ENCODE measurements around the gene CD74. TPM values are rescaled to one million over a fixed set of nuclear protein-coding genes. Genes with fewer than 3 reads are reported as not detected.
"Not testable (repeated sequence)": the region's sequence is repeated elsewhere in the genome, so short reads cannot be mapped to it uniquely, and the experiment has no call there.

CD74 gene
- 75.3 TPM for polyA plus RNA-seq (ENCODE audit: insufficient read length)

DNA sequence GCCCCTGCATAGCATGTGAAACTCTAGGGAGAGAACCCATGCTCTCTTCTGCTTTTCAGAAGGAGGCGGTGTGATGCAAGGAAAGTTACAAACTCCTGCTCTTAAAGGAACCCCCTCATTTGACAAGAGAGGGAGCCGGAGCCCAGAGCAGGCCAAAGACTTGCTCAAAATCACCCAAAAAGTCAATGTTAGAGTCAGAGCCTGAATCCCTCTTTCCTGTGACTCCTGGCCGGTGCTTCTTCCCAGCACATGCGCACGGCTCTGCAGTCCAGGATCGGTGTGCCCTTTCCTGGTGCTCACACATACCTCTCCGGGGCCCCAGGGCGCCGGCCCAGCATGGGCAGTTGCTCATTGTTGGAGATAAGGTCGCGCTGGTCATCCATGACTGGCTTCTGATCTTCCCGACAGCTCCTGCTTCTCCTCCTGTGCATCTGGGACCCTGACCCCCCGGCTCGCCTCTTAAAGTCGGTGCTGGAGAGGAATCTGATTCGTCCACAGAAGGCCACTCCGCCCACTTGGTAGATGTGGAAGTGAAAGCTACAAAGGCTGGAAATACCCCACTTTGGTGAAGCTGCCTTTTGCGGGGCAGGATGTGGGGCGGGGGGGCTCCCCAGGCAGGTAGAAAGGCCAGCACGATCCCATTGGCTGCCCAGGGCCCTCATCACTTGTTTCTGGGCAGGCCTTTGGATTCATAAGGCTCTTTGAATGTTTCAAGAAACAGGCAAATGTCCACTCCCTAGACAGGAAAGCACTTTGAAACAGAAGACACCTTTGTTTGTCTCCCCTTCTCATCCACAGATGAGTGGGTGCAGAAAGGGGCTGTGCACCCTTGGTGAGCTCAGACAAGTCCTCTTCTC, at the start of gene CD74:
Gene CD74 (minus strand): TSS at position 592 of the 857 bp plus-strand sequence. CDS start 161 bp downstream, at position 431.
- no peak for DNase-seq (ENCODE audit: low read depth)

DNA sequence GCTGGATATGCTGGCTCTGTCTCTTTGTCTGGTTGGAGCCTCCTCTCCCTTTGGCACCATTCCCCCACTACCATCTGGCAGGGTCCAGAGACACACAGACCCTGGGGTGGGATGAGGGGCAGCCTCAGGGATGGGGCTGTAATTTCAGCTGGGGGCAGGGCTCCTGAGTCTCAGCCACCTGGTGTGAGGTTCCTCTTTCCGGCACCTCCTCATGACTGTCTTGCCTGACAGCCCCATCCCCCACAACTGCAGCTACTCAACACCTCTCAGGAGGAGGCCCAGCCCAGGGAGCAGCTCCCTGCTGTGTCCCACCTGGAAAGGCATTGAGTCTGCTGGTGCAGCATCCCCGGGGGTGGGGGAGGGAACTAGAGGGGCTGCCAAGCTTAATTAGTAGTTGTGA, 48.5 kb upstream of the CD74 start:
- no peak for DNase-seq (ENCODE audit: low read depth)

DNA sequence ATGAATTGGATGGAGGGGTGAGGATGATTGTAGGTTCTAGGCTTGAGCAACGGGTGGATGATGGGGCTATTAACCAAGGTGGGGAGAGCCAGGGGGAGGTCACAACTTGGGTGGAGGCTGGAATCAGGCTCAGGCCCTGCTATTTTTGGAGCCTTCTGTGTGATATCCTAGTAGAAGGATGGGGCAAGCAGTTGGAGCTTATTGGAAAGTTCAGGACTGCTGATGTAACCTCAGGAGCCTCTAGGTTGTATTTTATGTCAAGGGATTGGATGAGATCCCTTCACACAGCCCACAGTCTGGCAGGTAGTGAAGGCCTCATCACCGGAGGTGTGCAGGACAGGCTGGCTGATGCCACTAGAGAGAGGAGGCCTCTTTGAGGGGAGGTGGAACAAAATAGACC, 48.1 kb upstream of the CD74 start:
- DNase-seq (ENCODE audit: low read depth), result no peak

DNA sequence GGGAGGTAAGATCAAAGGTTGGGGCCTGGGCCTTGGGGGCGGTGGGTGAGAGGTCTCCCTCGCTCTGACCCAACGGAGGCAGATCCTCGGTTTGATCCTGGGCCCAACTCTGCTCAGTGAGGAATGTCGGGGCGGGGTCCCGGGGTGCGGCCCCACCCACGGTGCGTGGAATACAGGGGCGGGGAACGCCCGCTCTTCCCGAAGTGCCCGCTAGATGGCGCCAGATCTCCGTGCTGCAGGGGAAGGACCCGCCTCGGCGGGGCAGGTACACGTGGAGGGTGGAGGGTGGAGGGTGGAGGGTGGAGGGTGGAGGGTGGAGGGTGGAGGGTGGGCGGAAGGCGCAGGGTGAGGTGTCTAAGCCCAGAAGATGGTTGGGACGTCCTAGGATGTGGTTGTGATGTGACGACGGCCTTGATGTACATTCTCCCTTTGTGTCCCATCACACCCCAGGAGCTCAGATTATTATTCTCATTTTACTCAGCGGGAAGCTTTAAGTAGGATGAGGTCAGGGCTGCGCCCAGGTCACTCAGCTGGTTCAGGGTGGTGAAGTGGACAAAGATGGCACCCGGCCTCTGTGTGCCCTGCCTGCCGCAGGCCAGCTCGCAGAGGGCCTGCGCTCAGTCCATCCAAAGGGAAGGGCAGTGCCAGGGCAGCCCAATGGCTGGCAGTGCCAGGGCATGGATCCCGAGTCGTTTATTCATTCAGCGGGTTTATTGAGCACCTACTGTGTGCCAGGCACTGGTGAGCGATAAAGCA, 46.3 kb upstream of the CD74 start:
- DNase-seq (ENCODE audit: low read depth), result no peak

DNA sequence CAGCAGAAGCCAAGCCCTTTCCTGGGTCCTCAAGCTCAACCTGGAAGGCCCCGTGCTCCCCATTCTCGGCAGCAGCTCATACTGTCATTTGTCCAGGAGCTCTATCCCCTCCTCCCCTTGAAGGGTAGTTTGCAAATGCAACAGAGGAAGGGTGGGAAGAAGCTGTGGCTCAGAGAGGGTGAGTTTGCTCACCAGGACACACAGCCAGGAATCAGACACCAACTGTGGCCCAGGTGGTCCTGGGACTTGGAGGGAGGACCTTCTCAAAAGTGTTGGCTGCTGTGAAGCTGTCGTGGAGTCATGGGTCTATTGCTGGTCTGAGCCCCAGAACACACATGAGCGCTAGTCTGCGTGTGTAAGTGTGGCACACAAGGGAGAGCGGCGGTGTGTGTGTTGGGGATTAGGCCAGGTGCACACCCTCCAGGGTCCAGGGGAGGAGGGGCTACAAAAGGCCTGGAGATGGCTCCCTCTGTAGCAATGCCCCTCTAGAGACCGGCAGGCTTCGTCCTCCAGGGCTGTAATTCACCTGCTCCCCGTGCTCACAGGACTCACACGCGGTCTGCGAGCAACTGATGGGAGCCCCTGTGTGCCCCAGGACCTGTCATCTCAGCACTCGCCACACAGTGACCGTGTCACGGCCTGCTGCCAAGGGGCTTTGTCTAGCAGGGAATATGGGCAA, 45.0 kb upstream of the CD74 start:
- no peak for DNase-seq (ENCODE audit: low read depth)

DNA sequence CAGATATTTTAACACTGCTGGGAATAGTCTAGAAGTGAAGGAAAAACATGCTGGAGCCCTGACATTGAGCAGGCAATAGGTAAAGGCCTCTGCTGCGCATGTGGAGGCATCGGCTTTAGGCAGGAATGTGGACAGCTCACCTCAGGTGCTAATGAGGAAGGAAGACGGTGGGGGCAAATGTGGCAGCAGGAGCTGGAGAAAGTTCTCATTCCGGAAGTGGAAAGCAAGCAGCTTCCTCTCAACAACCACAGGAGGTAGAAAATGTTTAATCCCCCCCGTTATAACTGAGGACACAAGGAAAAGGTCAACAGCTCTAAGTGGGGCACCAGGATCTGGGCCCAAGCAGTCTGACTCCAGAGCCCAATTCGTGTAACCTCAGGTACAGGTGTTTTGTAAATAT, 44.4 kb upstream of the CD74 start:
- no peak for DNase-seq (ENCODE audit: low read depth)

DNA sequence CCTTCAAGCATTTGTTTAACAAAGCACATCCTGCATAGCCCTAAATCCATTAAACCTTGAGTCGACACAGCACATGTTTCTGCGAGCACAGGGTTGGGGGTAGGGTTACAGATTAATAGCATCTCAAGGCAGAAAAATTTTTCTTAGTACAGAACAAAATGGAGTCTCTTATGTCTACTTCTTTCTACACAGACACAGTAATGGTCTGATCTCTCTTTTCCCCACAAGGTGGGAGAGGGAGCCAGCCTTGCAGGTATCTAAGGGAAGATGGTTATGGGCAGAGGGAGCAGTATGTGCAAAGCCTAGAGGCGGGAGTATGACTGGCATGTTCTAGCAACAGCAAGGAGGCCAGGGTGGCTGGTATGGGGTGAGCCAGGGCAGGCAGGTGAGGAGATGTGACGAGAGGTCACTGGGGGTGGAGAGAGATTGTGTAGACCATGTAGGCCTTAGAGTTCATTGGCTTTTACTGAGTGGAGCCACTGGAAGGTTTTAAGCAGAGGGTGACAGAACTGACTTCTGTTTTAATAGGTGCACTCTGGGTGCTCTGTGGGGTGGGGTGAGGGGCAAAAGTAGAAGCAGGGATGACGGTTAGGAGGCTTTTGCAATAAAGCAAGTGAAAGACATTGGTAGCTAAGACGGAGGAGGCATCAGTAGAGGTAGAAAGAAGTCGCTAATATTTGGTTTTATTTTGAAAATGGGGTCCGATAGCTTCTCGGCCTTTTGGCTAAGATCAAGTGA, 42.0 kb upstream of the CD74 start:
- DNase-seq (ENCODE audit: low read depth), result no peak

DNA sequence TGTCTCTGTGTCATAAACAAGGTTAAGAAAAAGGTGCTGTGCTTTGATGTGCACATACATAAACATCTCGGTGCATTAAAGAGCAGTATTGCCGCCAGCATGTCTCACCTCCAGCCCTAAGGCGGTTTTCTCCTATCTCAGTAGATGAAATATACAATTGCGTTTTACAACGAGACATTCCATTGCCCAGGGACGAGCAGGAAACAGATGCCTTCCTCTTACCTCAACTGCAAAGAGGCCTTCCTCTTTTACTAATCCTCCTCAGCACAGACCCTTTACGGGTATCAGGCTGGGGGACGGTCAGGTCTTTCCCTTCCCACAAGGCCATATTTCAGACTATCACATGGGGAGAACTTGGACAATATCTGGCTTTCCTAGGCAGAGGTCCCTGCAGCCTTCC, 41.3 kb upstream of the CD74 start:
- DNase-seq (ENCODE audit: low read depth), result not testable (repeated sequence)

DNA sequence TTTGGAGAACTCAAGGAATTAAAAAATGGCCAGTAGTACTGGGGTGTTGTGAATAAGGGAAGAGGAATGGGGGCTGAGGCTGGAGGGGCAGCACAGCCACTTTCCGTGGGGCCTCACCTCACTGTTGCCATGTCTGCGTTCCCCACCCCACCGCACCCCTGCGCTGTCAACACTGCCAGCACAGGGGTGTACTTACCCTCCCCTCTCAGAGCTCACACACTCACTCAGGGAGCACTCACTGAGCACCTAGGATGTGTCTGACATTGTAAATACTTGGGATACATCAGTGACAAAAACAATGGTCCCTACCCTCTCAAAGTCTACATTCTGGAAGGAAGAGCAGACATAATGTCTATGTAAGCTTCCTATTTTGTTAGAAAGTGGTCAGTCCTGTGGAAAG, 40.2 kb upstream of the CD74 start:
- no peak for DNase-seq (ENCODE audit: low read depth)

DNA sequence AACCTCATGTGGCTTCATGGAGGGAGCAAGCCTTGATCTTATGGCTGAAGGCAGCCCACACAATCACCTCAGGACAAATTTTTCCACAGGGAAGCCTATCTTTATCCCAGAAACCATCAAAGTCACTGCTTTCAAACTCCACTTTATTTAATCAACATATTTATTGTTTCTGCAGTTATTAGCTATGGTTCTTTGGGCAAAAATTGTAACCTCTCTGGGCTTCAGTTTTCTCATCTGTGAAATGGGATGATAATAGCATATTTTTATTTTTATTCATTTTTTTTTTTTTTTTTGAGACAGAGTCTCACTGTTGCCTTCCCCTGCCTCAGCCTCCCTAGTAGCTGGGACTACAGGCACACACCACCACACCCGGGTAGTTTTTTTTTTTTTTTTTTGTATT, 38.9 kb upstream of the CD74 start:
- DNase-seq (ENCODE audit: low read depth), result no peak

DNA sequence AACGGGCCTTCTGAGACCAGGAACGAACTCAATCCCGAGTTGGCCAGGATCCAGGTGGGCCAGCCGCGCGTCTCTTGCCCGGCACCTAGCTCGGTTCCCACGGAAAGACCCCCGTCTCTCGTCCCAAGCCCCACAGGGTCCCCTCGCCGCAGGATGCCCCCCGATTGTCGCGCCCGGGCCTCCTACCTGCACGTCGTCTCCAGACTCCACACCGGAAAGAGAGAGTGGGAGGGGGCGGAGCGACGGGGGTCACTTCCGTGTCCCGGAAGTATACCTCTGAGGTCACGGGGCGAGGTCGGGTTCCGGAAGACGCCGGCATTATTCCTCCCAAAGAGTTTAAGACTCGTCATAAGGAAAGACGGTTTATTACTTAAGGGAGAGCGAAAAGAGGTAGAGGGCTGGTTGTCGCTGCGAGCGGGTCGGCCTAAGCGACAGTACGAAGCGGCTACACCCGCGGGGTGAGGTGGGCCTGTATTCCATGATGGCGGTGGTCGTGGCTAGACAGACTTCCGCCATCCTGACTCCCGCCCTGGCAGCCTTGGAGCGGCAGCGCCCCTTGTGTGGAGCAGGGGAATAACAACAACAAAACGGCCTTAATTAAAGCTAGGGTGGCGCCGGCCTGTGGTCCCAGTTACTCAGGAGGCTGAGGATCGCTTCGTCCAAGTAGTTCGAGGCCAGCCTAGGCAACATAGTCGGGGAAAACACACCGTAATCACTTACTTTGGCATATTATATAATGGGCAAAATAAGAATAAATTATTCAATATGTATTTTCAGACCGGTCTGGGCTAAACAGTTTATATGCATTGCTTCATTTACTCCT, 37.0 kb upstream of the CD74 start, which contains the start of gene RPS14:
Gene RPS14 (minus strand): TSS at position 223 of the 823 bp plus-strand sequence. CDS start 2,006 bp downstream, outside the sequence.
- peak; percentile 83 for DNase-seq (ENCODE audit: low read depth)

DNA sequence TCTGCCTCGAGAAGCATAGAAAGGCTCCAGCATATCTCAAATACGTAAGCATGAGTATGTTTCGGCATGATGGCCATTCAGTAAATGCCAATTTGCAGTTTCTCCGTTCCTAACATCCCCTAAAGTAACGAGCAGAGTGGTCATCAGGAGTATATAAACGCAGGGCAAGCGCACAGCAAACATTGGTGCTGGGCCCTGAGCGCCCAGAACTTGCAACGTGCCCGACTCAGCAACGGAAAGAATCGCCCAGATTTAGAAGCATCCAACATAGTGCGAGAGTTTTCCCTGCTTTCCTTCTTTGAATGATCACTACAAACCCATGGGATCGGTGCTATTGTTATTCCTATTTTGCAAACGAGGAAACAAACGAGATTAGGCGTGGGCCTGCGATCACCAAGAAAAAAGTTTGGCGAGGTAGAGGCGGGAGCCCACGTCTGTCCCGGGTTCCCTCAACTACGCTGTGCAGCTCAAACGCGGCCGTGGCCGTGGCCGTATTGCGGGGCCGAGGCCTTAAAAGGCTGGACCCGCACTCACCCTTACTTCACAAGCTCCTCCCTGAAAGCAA, 36.3 kb upstream of the CD74 start:
- DNase-seq (ENCODE audit: low read depth), result peak; percentile 41

DNA sequence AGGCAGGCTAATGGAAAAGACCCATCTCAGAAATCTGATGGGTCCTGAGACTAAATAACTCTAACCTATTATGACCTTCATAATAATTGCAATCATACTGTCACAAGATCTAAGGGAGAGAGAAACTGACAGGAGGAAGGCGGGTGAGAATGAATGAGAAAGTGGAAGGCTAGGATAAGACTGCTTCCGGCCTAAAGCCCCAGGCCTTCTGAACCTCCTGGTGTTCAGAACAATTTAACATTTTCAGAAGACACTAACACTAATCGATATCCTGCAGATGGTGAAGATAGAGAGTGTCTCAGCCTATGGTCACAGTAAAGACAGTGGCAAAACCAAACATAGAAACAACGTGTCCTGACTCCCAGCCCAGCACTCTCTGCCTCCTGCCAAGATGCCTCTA, 35.6 kb upstream of the CD74 start:
- no peak for DNase-seq (ENCODE audit: low read depth)

DNA sequence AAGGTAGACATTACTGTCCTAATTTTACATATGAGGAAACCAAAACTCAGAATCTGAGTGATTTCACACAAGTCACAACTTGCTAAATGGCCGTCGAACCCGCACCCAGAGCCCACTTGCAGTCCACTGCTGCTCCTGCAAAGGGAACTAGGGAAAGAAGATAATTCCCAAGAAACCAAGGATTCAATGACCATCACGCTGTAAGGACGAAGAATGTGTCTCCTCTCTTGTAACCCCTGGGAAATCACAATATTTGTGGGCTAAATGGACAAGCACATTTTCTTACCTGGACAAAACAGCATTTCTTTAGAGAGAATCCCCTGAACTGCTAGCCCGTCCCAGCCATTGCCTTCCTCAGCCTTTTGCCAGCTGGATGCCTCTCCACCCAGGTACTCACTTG, 34.5 kb upstream of the CD74 start:
- no peak for DNase-seq (ENCODE audit: low read depth)

DNA sequence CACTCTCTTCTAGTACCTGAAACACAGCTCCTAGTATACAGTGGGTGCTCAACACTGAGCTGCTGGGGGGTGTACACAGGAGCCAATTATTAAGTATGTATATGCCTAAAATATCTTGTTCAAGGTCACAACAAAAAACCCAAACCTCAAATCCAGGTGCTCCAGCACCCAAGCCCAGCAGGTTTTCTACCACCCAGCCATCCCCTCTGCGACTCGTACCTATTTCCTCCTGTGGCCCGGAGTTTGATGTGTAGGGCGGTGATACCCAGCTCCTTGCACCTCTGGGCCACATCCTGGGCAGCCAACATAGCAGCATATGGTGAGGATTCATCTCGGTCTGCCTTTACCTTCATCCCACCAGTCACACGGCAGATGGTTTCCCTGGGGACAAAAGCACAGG, 33.9 kb upstream of the CD74 start:
- no peak for DNase-seq (ENCODE audit: low read depth)

DNA sequence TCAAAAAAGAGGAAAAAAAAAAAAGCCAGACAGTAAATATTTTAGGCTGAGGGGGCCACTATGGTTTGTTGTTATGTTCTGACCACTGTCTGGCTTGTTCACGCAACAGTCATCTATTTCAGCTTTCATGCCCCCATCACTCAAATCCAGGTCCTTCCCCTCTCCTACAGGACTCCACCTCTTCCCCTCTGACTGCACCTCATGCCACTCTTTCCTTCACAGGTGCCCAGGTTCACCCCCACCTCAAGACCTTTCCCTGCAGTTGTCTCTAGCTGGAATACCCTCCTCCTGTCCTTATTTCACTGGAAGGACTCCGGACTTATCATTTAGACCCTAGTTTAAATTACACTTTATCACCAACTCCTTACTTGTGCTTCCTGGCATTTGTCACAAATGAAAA, 33.4 kb upstream of the CD74 start:
- DNase-seq (ENCODE audit: low read depth), result no peak

DNA sequence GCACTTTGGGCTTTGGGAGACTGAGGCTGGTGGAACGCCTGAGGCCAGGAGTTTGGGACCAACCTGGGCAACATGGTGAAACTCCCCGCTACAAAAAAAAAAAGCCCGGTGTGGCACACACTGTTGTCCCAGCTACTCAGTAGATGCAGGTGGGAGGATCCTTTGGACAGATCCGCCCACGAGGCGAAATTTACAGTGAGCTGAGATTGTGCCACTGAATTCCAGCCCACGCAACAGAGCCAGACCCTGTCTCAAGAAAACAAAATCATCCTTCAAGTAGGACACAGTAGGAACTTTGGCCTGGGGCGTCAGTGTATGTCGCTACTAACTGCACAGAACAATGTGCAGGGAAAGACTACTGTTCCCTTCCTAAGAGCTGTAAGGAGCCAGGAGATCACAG, 32.1 kb upstream of the CD74 start:
- no peak for DNase-seq (ENCODE audit: low read depth)

DNA sequence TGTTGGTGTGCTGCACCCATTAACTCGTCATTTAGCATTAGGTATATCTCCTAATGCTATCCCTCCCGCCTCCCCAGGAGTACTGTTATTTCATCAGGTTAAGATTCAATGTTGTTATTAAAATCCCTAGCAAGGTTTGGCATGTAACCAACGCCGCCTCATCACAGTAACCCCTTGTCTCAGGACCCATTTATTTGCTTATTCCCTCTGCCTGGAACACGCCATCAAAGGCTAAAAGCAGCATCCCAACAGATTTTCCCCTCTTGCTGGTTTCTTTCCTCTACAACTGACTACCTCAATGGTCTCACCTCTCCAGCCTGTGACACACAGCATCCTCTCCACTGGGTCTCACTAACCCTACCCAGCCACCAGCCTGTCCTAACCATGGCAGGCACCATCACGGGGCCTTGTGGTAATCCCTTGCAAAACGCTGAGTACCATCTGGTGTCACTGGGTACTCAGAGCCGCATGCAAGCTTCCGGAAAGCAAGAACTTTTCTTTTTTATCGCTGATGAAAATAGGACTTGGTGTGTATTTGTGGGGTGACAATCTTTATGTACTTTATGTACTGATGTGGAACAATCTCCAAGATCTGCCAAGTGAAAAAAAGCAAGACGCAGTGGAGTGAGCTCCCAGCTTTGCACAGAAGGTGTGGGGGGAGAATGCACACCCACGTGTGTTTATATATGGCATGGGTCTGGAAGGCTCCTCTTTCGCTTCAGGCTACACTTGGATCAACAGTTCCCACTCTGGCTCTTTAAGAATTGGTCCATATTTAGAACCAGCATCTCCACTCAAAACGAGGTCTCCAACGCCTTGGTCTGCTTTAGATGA, 30.7 kb upstream of the CD74 start:
- no peak for DNase-seq (ENCODE audit: low read depth)

DNA sequence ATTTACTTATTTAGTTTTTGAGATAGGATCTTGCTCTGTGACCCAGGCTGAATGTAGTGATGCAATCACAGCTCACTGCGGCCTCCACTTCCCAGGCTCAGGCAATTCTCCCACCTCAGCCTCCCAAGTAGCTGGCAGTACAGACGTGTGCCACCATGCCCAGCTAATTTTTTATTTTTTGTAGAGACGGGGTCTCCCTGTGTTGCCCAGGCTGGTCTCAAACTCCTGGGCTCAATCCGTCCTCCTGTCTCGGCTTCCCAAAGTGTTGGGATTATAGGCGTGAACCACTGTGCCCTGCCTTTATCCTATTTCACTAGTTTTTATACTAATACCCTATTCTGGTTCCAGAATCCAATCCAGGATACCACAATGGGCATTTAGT, 30.0 kb upstream of the CD74 start:
- DNase-seq (ENCODE audit: low read depth), result no peak

All from forelimb muscle (tissue), 1 donor.